ENCODE results near the gene PTPN4.

Gene PTPN4

GRCh38 chr2:119734047-119734446, 25.7 kb upstream of the PTPN4 start:
- DNase-seq (ENCODE audit: low read depth) = no peak

GRCh38 chr2:119735565-119735964, 24.2 kb upstream of the PTPN4 start:
- DNase-seq (ENCODE audit: low read depth) = no peak

- DNase-seq (ENCODE audit: low read depth) = no peak
These were observed 23.7 kb upstream of the PTPN4 start for GRCh38 chr2:119736021-119736420.

- DNase-seq (ENCODE audit: low read depth) = no peak
These were observed 20.0 kb upstream of the PTPN4 start for GRCh38 chr2:119739580-119740255.

- no peak for DNase-seq (ENCODE audit: low read depth)
These were observed 18.7 kb upstream of the PTPN4 start for GRCh38 chr2:119741001-119741400.

GRCh38 chr2:119741868-119742267, 17.9 kb upstream of the PTPN4 start:
- DNase-seq (ENCODE audit: low read depth) = no peak

GRCh38 chr2:119744335-119744939, 15.3 kb upstream of the PTPN4 start:
- DNase-seq (ENCODE audit: low read depth) = no peak

- DNase-seq (ENCODE audit: low read depth) = no peak
These were observed 14.2 kb upstream of the PTPN4 start for GRCh38 chr2:119745566-119745965.

GRCh38 chr2:119746836-119747686, 12.7 kb upstream of the PTPN4 start:
- DNase-seq (ENCODE audit: low read depth) = no peak

- no peak for DNase-seq (ENCODE audit: low read depth)
These were observed 11.6 kb upstream of the PTPN4 start for GRCh38 chr2:119748135-119748534.

GRCh38 chr2:119749477-119750012, 10.2 kb upstream of the PTPN4 start:
- peak; percentile 56 for DNase-seq (ENCODE audit: low read depth)

- DNase-seq (ENCODE audit: low read depth) = no peak
These were observed 8.0 kb upstream of the PTPN4 start for GRCh38 chr2:119751706-119752105.

GRCh38 chr2:119753041-119753929, 6.4 kb upstream of the PTPN4 start:
- no peak for DNase-seq (ENCODE audit: low read depth)

- DNase-seq (ENCODE audit: low read depth) = no peak
These were observed 5.8 kb upstream of the PTPN4 start for GRCh38 chr2:119753930-119754321.

GRCh38 chr2:119755906-119756305, 3.8 kb upstream of the PTPN4 start:
- DNase-seq (ENCODE audit: low read depth) = no peak

- DNase-seq (ENCODE audit: low read depth) = no peak
These were observed 2.9 kb upstream of the PTPN4 start for GRCh38 chr2:119756837-119757236.

GRCh38 chr2:119758881-119759450, 756 bp upstream of the PTPN4 start:
- DNase-seq (ENCODE audit: low read depth) = no peak

- no peak for DNase-seq (ENCODE audit: low read depth)
These were observed 674 bp downstream of the PTPN4 start for GRCh38 chr2:119760237-119760955.

GRCh38 chr2:119760956-119761275, 1.2 kb downstream of the PTPN4 start:
- DNase-seq (ENCODE audit: low read depth) = no peak

GRCh38 chr2:119764832-119765231, 5.1 kb downstream of the PTPN4 start:
- DNase-seq (ENCODE audit: low read depth) = no peak

- DNase-seq (ENCODE audit: low read depth) = no peak
These were observed 5.8 kb downstream of the PTPN4 start for GRCh38 chr2:119765433-119766002.
